Memory B cell (primary cell): Measurements from ENCODE around the gene RAB6B.

Experiments used
- ATAC-seq: fragments of 150-1000 bp; cut with Tn5 transposase; 2 replicates; pipeline ENCODE4 v1.10.0; 2021; ENCODE audit warnings: low read depth, mild to moderate bottlenecking, moderate library complexity
- DNase-seq, 2 donors: peaks; one replicate each; pipeline ENCODE4 v3.0.0; 2022; ENCODE audit warnings: low spot score in 2 of 2
- H3K27ac Mint-ChIP-seq: one replicate; pipeline ENCODE4 v1.8.0; 2022; ENCODE audit warnings: mild to moderate bottlenecking, moderate library complexity, mixed read lengths
- H3K27me3 Mint-ChIP-seq: one replicate; pipeline ENCODE4 v1.8.0; 2022; ENCODE audit warnings: mixed read lengths
- H3K36me3 Mint-ChIP-seq: one replicate; pipeline ENCODE4 v1.8.0; 2022; ENCODE audit warnings: mild to moderate bottlenecking, mixed read lengths
- H3K4me1 Mint-ChIP-seq: one replicate; pipeline ENCODE4 v1.8.0; 2022; ENCODE audit warnings: mixed read lengths
- H3K4me3 Mint-ChIP-seq: one replicate; pipeline ENCODE4 v1.8.0; 2022; ENCODE audit warnings: mild to moderate bottlenecking, moderate library complexity, mixed read lengths
- H3K9me3 Mint-ChIP-seq: one replicate; pipeline ENCODE4 v1.8.0; 2022; ENCODE audit warnings: mixed read lengths

Gene RAB6B

DNA sequence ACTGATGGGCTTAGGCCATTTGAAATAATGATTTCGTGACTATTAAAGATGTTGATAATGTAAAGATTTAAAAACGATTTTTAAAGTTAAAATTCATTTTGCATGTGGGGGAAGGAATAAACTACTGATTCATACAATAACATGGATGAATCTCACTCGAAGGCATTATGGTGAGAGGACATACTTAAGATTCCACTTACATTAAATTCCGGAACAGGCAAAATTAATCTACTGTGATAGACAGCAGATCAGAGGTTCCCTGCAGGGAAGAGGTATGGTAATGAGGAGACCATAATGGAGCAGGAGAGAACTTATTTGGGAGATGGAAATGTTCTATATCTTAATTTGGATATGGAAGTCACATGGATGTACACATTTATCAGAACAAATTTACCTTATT, 28.4 kb upstream of the RAB6B start:
- Mint-ChIP-seq H3K9me3 (no peaks in the 10 kb centered on the region), H3K27ac (no peak overlapping the region), H3K4me1 (peaks cover 7% of the 10 kb centered on the region), H3K4me3 (no peak overlapping the region), H3K36me3 (no peaks in the 10 kb centered on the region), H3K27me3 (peaks cover 13% of the 10 kb centered on the region)
- ATAC-seq (no peak), DNase-seq (no peak)

DNA sequence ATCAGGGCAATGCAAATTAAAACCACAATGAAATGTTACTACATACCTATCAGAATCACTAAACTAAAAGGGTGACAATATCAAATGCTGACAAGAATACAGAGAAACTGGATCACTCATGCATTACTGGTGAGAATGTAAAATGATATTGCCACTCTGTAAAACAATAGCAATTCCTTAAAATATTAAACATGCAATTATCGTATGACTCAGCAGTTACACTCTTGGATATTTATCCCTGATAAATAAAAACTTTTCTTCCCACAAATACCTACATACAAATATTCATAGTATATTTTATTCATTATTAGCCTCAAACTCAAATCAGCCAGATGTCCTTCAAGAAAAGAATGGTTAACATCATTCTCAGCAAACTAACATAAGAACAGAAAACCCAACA, 25.9 kb upstream of the RAB6B start:
- peaks cover 4% of the 10 kb centered on the region for H3K9me3 Mint-ChIP-seq
- no peak for DNase-seq

DNA sequence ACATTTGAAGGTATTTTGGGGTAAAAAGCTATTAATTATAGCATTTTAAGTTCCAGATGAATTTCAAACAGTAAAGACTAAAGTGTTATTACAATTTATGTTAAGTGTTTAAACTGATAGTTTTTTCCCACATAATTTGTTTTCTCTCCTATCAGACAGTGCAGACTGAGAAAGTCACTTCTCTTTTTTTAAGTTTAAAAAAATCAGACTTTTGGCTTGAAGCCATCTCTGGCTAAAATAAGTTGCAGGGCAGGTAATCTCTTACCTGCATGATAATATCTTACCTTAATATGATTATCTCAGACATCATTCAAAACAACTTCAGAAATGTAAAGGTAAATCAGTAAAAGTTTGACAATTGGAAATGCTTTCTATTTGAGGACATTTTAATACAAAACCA, 21.5 kb upstream of the RAB6B start:
- Mint-ChIP-seq H3K27ac (no peak overlapping the region), H3K9me3 (peaks cover 4% of the 10 kb centered on the region), H3K27me3 (peaks cover 9% of the 10 kb centered on the region), H3K36me3 (no peaks in the 10 kb centered on the region), H3K4me1 (no peaks in the 10 kb centered on the region), H3K4me3 (no peak overlapping the region)
- DNase-seq (no peak), ATAC-seq (no peak)

More for the DNA sequence above, 25.9 kb upstream of the RAB6B start:
- Mint-ChIP-seq H3K4me1 (no peaks in the 10 kb centered on the region), H3K27me3 (peaks cover 12% of the 10 kb centered on the region), H3K27ac (no peak overlapping the region), H3K4me3 (no peak overlapping the region), H3K36me3 (no peaks in the 10 kb centered on the region)
- ATAC-seq: no peak

DNA sequence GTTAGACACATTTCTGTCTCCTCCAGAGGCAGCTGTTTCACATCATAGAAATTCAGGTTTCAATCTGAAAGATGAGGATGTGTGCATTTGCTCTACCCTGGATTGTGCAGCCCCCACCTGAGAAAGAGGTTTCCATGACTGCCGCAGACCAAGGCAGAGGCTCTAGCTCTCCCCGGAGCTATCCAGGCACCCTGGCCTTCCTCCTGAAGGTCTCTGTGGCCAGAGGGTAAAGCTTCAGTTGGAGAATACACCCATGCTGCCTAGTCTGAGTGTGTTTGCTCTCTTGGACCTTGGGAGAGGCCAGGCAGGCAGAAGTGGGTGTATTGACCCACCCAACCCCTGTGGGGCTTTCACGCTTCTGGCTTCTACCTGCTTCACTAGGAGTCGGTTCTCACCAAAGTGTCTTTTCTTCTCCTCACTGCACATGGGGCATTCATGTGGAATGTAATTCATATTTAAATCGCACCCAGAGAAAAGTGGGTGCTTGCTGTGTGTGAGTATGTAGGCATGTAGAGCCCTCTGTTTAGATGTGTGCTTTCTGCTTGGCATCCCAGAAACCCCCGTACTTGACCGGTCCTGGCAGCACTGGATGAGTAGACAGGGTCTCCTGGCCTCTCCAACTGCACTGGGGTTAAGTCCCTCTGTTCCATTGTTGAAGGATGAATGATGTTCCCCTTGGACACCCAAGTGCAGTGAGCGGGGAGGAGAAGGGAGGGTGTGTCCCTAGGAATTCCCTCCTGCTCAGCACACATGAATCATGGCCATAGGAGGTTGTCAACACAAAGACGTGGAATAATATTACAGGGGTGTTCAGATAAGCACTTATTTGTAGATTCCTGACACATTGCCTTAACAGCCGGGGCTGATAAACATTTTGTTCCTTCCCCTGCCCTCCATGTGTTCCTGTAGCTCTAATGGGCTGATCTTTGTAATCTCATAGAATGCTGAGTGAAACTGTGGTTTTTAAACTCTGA, 20.3 kb upstream of the RAB6B start:
- H3K27ac Mint-ChIP-seq: no peak overlapping the region
- no peaks in the 10 kb centered on the region for H3K36me3 Mint-ChIP-seq
- peaks cover 8% of the 10 kb centered on the region for H3K27me3 Mint-ChIP-seq
- H3K4me3 Mint-ChIP-seq: no peak overlapping the region
- no peaks in the 10 kb centered on the region for H3K4me1 Mint-ChIP-seq
- no peak for ATAC-seq
- DNase-seq: no peak
- peaks cover 4% of the 10 kb centered on the region for H3K9me3 Mint-ChIP-seq

GRCh38 chr3:133914839-133915600, 19.3 kb upstream of the RAB6B start:
- ATAC-seq (no peak), DNase-seq (no peak)
- no peaks in the 10 kb centered on the region for H3K36me3 Mint-ChIP-seq
- H3K27ac Mint-ChIP-seq: no peak overlapping the region
- peaks cover 4% of the 10 kb centered on the region for H3K9me3 Mint-ChIP-seq
- H3K4me3 Mint-ChIP-seq: no peak overlapping the region
- no peaks in the 10 kb centered on the region for H3K4me1 Mint-ChIP-seq
- peaks cover 8% of the 10 kb centered on the region for H3K27me3 Mint-ChIP-seq

- no peak overlapping the region for H3K27ac Mint-ChIP-seq
- H3K27me3 Mint-ChIP-seq: peaks cover 2% of the 10 kb centered on the region
- H3K4me1 Mint-ChIP-seq: no peaks in the 10 kb centered on the region
- no peak overlapping the region for H3K4me3 Mint-ChIP-seq
- ATAC-seq: no peak
- no peak for DNase-seq
- H3K36me3 Mint-ChIP-seq: no peaks in the 10 kb centered on the region
- no peaks in the 10 kb centered on the region for H3K9me3 Mint-ChIP-seq
Measured at GRCh38 chr3:133910422-133910821, 14.7 kb upstream of the RAB6B start.

DNA sequence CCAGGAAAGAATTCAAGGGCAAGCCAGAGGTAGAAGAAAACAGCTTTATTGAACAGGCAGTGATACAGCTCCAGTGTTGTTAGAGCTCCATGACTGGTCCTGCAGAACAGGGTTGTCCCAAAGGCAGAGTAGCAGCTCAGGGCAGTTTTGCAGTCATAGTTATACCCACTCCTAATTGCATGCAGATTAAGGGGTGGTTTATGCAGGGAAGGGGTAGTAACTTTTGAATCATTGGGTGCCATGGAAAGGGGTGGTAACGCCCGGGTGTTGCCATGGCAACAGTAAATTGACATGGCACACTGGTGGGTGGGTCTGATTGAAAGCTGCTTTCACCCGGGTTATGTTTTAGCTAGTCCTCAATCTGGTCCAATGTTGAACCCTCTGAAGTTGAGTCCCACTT, 9.7 kb upstream of the RAB6B start:
- Mint-ChIP-seq H3K27me3 (peaks cover 2% of the 10 kb centered on the region), H3K9me3 (peaks cover 5% of the 10 kb centered on the region), H3K27ac (no peak overlapping the region), H3K4me1 (no peaks in the 10 kb centered on the region), H3K4me3 (no peak overlapping the region), H3K36me3 (no peaks in the 10 kb centered on the region)
- ATAC-seq (no peak), DNase-seq (no peak)

DNA sequence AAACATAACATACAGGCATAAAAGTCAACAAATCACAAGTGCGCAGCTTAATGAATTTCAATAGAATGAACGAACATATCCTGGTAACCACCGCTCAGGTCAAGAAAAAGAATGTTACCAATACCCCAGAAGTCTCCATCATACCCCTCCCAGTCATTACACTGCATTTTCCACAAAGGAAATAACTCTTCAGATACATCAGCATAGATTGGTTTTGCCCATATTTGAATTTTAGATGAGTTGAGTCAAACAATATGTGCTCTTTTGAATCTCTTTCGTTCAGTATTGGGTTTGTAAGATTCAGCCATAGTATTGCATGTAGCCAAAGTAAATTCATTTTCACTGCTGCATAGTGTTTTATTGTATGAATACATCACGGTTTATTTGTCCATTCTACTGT, 6.2 kb upstream of the RAB6B start:
- Mint-ChIP-seq H3K36me3 (no peaks in the 10 kb centered on the region), H3K4me3 (no peak overlapping the region), H3K9me3 (peaks cover 5% of the 10 kb centered on the region), H3K4me1 (no peaks in the 10 kb centered on the region), H3K27ac (no peak overlapping the region), H3K27me3 (peaks cover 5% of the 10 kb centered on the region)
- DNase-seq: no peak
- no peak for ATAC-seq

- peaks cover 9% of the 10 kb centered on the region for H3K27me3 Mint-ChIP-seq
- H3K4me3 Mint-ChIP-seq: no peak overlapping the region
- H3K36me3 Mint-ChIP-seq: no peaks in the 10 kb centered on the region
- no peak for DNase-seq
- no peaks in the 10 kb centered on the region for H3K4me1 Mint-ChIP-seq
- H3K9me3 Mint-ChIP-seq: peaks cover 5% of the 10 kb centered on the region
- no peak overlapping the region for H3K27ac Mint-ChIP-seq
- no peak for ATAC-seq
Measured at GRCh38 chr3:133901083-133901482, 5.4 kb upstream of the RAB6B start.

DNA sequence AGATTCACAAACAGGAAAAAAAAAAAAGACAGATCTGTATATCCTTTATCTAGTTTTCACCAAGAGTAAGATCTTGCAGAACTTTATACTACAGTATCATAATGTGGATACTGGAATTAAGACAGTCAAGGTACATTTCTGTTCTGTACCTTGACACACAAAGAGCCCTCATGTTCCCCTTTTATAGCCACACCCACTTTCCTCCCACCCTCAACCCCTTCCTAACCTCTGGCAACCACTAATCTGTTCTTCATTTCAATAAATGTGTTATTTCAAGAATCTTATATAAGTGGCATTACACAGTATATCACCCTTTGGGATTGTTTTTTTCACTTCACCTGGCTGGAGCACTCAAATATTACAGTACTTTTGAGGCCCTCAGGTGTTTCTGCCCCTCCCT, 3.6 kb upstream of the RAB6B start:
- no peak overlapping the region for H3K4me3 Mint-ChIP-seq
- DNase-seq: no peak
- peaks cover 3% of the 10 kb centered on the region for H3K4me1 Mint-ChIP-seq
- no peak for ATAC-seq
- H3K9me3 Mint-ChIP-seq: peaks cover 5% of the 10 kb centered on the region
- H3K27me3 Mint-ChIP-seq: peaks cover 7% of the 10 kb centered on the region
- no peak overlapping the region for H3K27ac Mint-ChIP-seq
- no peaks in the 10 kb centered on the region for H3K36me3 Mint-ChIP-seq

DNA sequence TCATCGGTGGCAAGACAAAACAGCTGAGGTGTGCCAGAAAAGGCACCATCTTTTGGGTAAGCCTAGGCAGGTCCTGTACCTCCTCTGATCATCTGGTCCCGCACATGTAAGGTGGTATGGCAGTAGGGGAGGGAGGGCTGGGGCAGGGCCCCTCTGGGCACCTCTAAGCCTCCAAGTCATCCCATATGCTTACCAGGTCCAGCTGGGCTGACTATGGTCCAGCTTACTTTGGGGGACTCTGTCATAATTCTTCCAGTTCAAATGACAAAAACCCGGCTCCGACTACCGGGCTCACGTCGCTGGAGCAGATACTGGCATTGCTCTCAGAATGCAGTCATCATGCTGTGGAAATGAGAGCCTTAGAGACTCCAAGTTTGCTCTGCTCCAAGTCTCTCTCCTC, 1.9 kb upstream of the RAB6B start:
- Mint-ChIP-seq H3K27me3 (peaks cover 17% of the 10 kb centered on the region), H3K4me3 (no peak overlapping the region)
- no peak for ATAC-seq

GRCh38 chr3:133896002-133896761, 500 bp upstream of the RAB6B start:
- Mint-ChIP-seq H3K9me3 (no peaks in the 10 kb centered on the region), H3K27me3 (peaks cover 23% of the 10 kb centered on the region), H3K27ac (no peak overlapping the region), H3K4me3 (peak overlapping the region; percentile 53), H3K4me1 (peaks cover 3% of the 10 kb centered on the region), H3K36me3 (no peaks in the 10 kb centered on the region)
- no peak for ATAC-seq
- DNase-seq: no peak

More for the DNA sequence above, 1.9 kb upstream of the RAB6B start:
- H3K27ac Mint-ChIP-seq: no peak overlapping the region
- H3K4me1 Mint-ChIP-seq: peaks cover 3% of the 10 kb centered on the region
- H3K9me3 Mint-ChIP-seq: no peaks in the 10 kb centered on the region
- H3K36me3 Mint-ChIP-seq: no peaks in the 10 kb centered on the region
- DNase-seq: no peak

DNA sequence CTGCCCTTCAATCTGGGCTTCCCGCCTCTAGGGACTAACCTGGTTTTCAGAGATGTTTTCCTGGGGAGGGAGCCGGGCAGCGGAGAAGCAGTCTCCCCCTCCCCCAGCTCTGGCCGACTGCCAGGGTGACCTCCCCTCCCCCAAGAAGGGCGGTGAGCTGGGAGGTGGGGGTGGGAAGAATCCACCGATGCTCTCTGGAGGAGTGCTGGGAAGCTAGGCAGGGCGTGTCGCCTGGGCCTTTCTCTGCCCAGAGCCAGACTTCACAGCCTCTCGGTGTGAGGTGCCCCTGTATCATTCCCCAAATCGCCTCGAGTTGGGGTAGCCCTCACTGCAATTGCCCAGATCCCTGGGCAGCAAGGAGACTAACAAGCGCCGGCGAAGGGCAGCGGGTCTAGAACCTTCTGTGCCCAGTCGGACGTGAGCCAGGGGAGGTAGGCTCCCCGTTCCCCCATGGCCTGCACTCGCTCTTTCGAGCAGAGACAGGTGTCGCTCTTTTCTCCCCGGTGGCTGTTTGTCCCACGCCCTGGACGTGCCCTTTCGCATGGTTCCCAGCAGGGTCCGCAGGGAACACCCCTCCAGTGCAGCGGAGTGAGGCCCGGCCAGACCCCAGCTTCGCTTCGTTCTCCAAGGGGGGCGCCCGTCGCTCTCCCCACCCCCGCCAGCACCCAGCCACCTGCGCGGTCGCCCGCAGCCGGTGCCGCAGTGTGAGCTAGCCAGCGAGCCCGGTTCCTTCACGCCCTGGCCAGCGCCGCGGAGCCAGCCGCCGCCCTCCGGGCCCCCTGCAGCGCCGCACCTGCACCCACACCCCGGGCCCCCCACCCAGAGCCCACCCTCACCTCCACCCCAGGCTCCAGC, 1.1 kb downstream of the RAB6B start:
- no peak overlapping the region for H3K4me3 Mint-ChIP-seq
- no peaks in the 10 kb centered on the region for H3K36me3 Mint-ChIP-seq
- DNase-seq (no peak), ATAC-seq (no peak)
- H3K9me3 Mint-ChIP-seq: no peaks in the 10 kb centered on the region
- peaks cover 3% of the 10 kb centered on the region for H3K4me1 Mint-ChIP-seq
- H3K27ac Mint-ChIP-seq: no peak overlapping the region
- H3K27me3 Mint-ChIP-seq: peaks cover 24% of the 10 kb centered on the region
